Heart right ventricle (tissue), 16 donors: ENCODE data around the gene SWAP70. TPM values are rescaled to one million over a fixed set of nuclear protein-coding genes. Genes with fewer than 3 reads are reported as not detected.

Source experiments
- ATAC-seq, 8 donors: fragments of 200-7000 bp; cut with Tn5 transposase; one replicate each; pipeline ENCODE4 v1.9.1; 2020; ENCODE audit warnings: mild to moderate bottlenecking in 8 of 8, moderate library complexity in 8 of 8, moderate number of reproducible peaks in 1 of 8
- DNase-seq, 2 donors: peaks; one replicate each; pipeline ENCODE4 v3.0.0-alpha.2; 2020
- H3K27ac ChIP-seq, 10 donors: fragments of 200-600 bp; sonication (generic) in 2 of 10; one replicate each; pipeline versions ENCODE4 v1.5.0 to v1.8.0; 2020 to 2022; ENCODE audit warnings: mild to moderate bottlenecking in 3 of 10
- H3K27me3 ChIP-seq, 7 donors: fragments of 200-600 bp; one replicate each; pipeline ENCODE4 v1.8.0; 2021 to 2022; ENCODE audit warnings: mild to moderate bottlenecking in 2 of 7
- H3K36me3 ChIP-seq, 9 donors: fragments of 200-600 bp; sonication (generic) in 1 of 9; one replicate each; pipeline versions ENCODE4 v1.5.0 to v1.8.0; 2020 to 2022; ENCODE audit warnings: mild to moderate bottlenecking in 2 of 9
- H3K4me1 ChIP-seq, 9 donors: fragments of 200-600 bp; sonication (generic) in 1 of 9; one replicate each; pipeline versions ENCODE4 v1.5.0 to v1.8.0; 2020 to 2022; ENCODE audit warnings: mild to moderate bottlenecking in 4 of 9
- H3K4me3 ChIP-seq, 10 donors: fragments of 200-600 bp; sonication (generic) in 2 of 10; one replicate each; pipeline versions ENCODE4 v1.5.0 to v1.8.0; 2020 to 2022; ENCODE audit warnings: mild to moderate bottlenecking in 7 of 10, moderate library complexity in 2 of 10
- H3K9me3 ChIP-seq, 11 donors: fragments of 200-600 bp in 10 of 11; sonication (generic) in 2 of 11; one replicate each; pipeline versions ENCODE4 v1.5.0 to v1.8.0; 2013 to 2022; ENCODE audit warnings: mild to moderate bottlenecking in 2 of 11, control low read depth in 1 of 11, moderate library complexity in 1 of 11
- CTCF ChIP-seq, 9 donors: fragments of 200-600 bp; sonication (generic) in 2 of 9; IDR thresholded peaks; one replicate each; pipeline versions ENCODE4 v1.5.0 to v1.8.0; 2021 to 2022; ENCODE audit warnings: antibody characterized with exemption in 9 of 9, mild to moderate bottlenecking in 5 of 9, moderate library complexity in 1 of 9
- WGBS, 2 donors: extraction: QIAGEN DNeasy Blood & Tissue Kit; methylation state at CpG; one replicate each; pipeline ENCODE4 v1.1.7; 2013; ENCODE audit warnings: inconsistent platforms in 1 of 2; 5-methylcytosine and 5-hydroxymethylcytosine counted together
- intact Hi-C, 10 donors: fragments of 100-400 bp; cut with DNase I; formaldehyde crosslinking; loops; one replicate each; pipeline versions ENCODE4 v1.11.1 to v1.14.2; 2022
- polyA plus RNA-seq, 2 donors: library from polyadenylated mRNA; stranded (reverse); fragments of 200-250 nt; gene quantifications; one replicate each; pipeline ENCODE4 v1.2.3, GENCODE V29; 2013
- total RNA-seq, 10 donors: library from RNA; stranded (reverse); fragmentation: NEBNext Ultra II Directional in 3 of 10; extraction: Animal tissue kit (Norgen Biotek cat#: 25700) in 3 of 10; gene quantifications; one replicate each; pipeline versions ENCODE4 v1.2.1 to v1.2.4, GENCODE V29; 2021 to 2023
- donor health status: Arrhythmogenic right ventricular cardiomyopathy.
- donor health status: ischemic (EF 13 %, LVEDD 7.1; RV severe dilation, severe dysfunction).
- donor health status: healthy with polysubstance abuse.
- donor health status: DM: no; HTN: yes; CAD: no.
- donor health status: DM: no; HTN: no; CAD: no.
- donor health status: ischemic (EF 25% LVEDD 6.9; RV normal size, moderate dysfunction).
- donor health status: ischemic (EF 25% LVEDD 5.7; RV mildly dilated, moderate dysfunction).
- donor health status: healthy.
- donor health status: DM: yes; HTN: yes; CAD: no.
- donor health status: Ischemic cardiomyopathy.
- donor health status: ischemic (EF 35%, LVEDD 5.7; RV mildly dilated, moderate dysfunction).
- donor health status: nonischemic (EF 11% LVEDD 7.7; RV severe dilation, severe dysfunction).
- donor health status: DM: yes; HTN: yes; CAD: no.
- donor health status: PGD.
- donor health status: ischemic (EF 29% LVEDD 5.4; RV normal size, mild dysfunction).
- donor health status: nonischemic (EF 23%, LVEDD 6.1; RV moderate dilation, normal function).

Gene SWAP70
- total and polyA plus RNA-seq, 12 donors: 7.8 to 33.4 (median 19.6) TPM

- Histone ChIP-seq H3K4me3 (no peak overlapping the region), H3K36me3 (peaks cover 0 to 6% (median 0%) of the 10 kb centered on the region in 9 donors), H3K27me3 (no peaks in the 10 kb centered on the region), H3K9me3 (no peaks in the 10 kb centered on the region), H3K4me1 (peaks cover 2 to 72% (median 31%) of the 10 kb centered on the region in 9 donors), H3K27ac (peak overlapping the region in 4 of 10 donors; percentile 9 to 55 (median 12))
- ATAC-seq (peak in 7 of 8 donors; percentile 42 to 77 (median 65)), DNase-seq (no peak)
- TF ChIP-seq CTCF (IDR thresholded peaks at IDR 0.05): no peak
- intact Hi-C loops: no loop called here
- WGBS, 2 donors: 93 to 100% methylated on average over 1 of the region's 1 CpG
Observed at GRCh38 chr11:9708544-9708943, 44.7 kb downstream of the SWAP70 start.

- Histone ChIP-seq H3K4me1 (peaks cover 2 to 61% (median 27%) of the 10 kb centered on the region in 9 donors), H3K27me3 (no peaks in the 10 kb centered on the region), H3K27ac (peak overlapping the region in 1 of 10 donors; percentile 15), H3K9me3 (no peaks in the 10 kb centered on the region), H3K36me3 (peaks cover 0 to 17% (median 0%) of the 10 kb centered on the region in 9 donors), H3K4me3 (no peak overlapping the region)
- DNase-seq (no peak), ATAC-seq (no peak)
- no peak for TF ChIP-seq CTCF (IDR thresholded peaks at IDR 0.05)
- 95 to 97% methylated on average over 4 of the region's 4 CpGs for WGBS, 2 donors
- intact Hi-C loops: loop anchor here in 2 of 10 donors (10.0 kb wide), 1 partner anchor 45 kb away; the partner anchor contains the start of gene SWAP70 (in 2 of the 2)
Observed at GRCh38 chr11:9710223-9710622, 46.3 kb downstream of the SWAP70 start.

GRCh38 chr11:9710852-9711251 lies 47.0 kb downstream of the SWAP70 start:
- H3K36me3 ChIP-seq: peaks cover 0 to 24% (median 0%) of the 10 kb centered on the region in 9 donors
- no peaks in the 10 kb centered on the region for H3K9me3 ChIP-seq
- peak overlapping the region in 1 of 10 donors; percentile 33 for H3K27ac ChIP-seq
- intact Hi-C loops: loop anchor here in 2 of 10 donors (10.0 kb wide), 1 partner anchor 46 kb away; the partner anchor contains the start of gene SWAP70 (in 2 of the 2)
- H3K4me1 ChIP-seq: peaks cover 2 to 61% (median 28%) of the 10 kb centered on the region in 9 donors
- ATAC-seq (no peak), DNase-seq (no peak)
- no peaks in the 10 kb centered on the region for H3K27me3 ChIP-seq
- TF ChIP-seq CTCF (IDR thresholded peaks at IDR 0.05): no peak
- no peak overlapping the region for H3K4me3 ChIP-seq
- 94 to 100% methylated on average over 1 of the region's 1 CpG for WGBS, 2 donors

- H3K27me3 ChIP-seq: no peaks in the 10 kb centered on the region
- peaks cover 0 to 24% (median 0%) of the 10 kb centered on the region in 9 donors for H3K36me3 ChIP-seq
- intact Hi-C loops: loop anchor here in 2 of 10 donors (10.0 kb wide), 1 partner anchor 47 kb away; the partner anchor contains the start of gene SWAP70 (in 2 of the 2)
- no peak for DNase-seq
- peak overlapping the region in 2 of 10 donors; percentile 0 to 33 for H3K27ac ChIP-seq
- H3K4me3 ChIP-seq: no peak overlapping the region
- WGBS, 2 donors: 75 to 79% methylated on average over 7 of the region's 7 CpGs
- no peaks in the 10 kb centered on the region for H3K9me3 ChIP-seq
- no peak for TF ChIP-seq CTCF (IDR thresholded peaks at IDR 0.05)
- H3K4me1 ChIP-seq: peaks cover 2 to 67% (median 35%) of the 10 kb centered on the region in 9 donors
- no peak for ATAC-seq
Observed at GRCh38 chr11:9711454-9712307, 47.8 kb downstream of the SWAP70 start.
